Esophagus muscularis mucosa (tissue), 4 donors: Measurements from ENCODE around the gene RBMS3. TPM values are rescaled to one million over a fixed set of nuclear protein-coding genes. Genes with fewer than 3 reads are reported as not detected.

Experiments used
- DNase-seq: peaks from one replicate; pipeline ENCODE4 v3.0.0-alpha.2; 2017; ENCODE audit errors: extremely low spot score
- H3K27ac ChIP-seq, 4 donors: fragments of 200-600 bp; sonication (generic); replicated peaks in 1 of 4; 1 replicate in 3 of 4; 2 replicates in 1 of 4; pipeline ENCODE4 v1.5.1; 2016 to 2019; ENCODE audit warnings: mild to moderate bottlenecking in 1 of 4
- H3K27me3 ChIP-seq, 4 donors: fragments of 200-600 bp; sonication (generic); one replicate each; pipeline versions ENCODE4 v1.5.1 to v1.6.0; 2016 to 2019
- H3K36me3 ChIP-seq, 4 donors: fragments of 200-600 bp; sonication (generic); one replicate each; pipeline ENCODE4 v1.5.1; 2016 to 2019
- H3K4me1 ChIP-seq, 4 donors: fragments of 200-600 bp; sonication (generic); one replicate each; pipeline ENCODE4 v1.5.1; 2016 to 2019
- H3K4me3 ChIP-seq, 4 donors: fragments of 200-600 bp; sonication (generic); 1 replicate in 2 of 4; 2 replicates in 2 of 4; pipeline ENCODE4 v1.5.1; 2016 to 2019; ENCODE audit warnings: mild to moderate bottlenecking in 4 of 4, moderate library complexity in 1 of 4
- H3K9me3 ChIP-seq, 4 donors: fragments of 200-600 bp; sonication (generic); 1 replicate in 3 of 4; 2 replicates in 1 of 4; pipeline ENCODE4 v1.5.1; 2016 to 2019
- EP300 ChIP-seq: sonication (generic); formaldehyde crosslinking; IDR thresholded peaks from one replicate; pipeline ENCODE4 v1.6.1; 2017; ENCODE audit warnings: antibody characterized with exemption
- POLR2A ChIP-seq: fragments of 450-650 bp; IDR thresholded peaks from one replicate; pipeline ENCODE4 v1.6.1; 2017; ENCODE audit warnings: antibody characterized with exemption, moderate library complexity, mild to moderate bottlenecking, low read depth
- POLR2AphosphoS5 ChIP-seq, 2 donors: sonication (generic); formaldehyde crosslinking; IDR thresholded peaks; one replicate each; pipeline ENCODE4 v1.6.1; 2017; ENCODE audit warnings: antibody characterized with exemption in 2 of 2
- WGBS: methylation state at CpG from one replicate; pipeline ENCODE4 v1.1.5; 2018; 5-methylcytosine and 5-hydroxymethylcytosine counted together
- intact Hi-C: fragments of 100-400 bp; cut with DNase I; formaldehyde crosslinking; loops from one replicate; pipeline ENCODE4 v1.15.1; 2023
- total RNA-seq, 4 donors: library from RNA; depleted of rRNA; stranded (reverse); fragments of >200 nt; gene quantifications; one replicate each; pipeline versions ENCODE4 v1.1.0 to v1.2.1, GENCODE V29; 2016
- TF ChIP-seq, protein P1 (sequence below), 3 experiments: fragments of 200-600 bp in 2 of 3; fragments of 450-650 bp in 1 of 3; sonication (generic) in 2 of 3; IDR thresholded peaks; one replicate each; pipeline ENCODE4 v1.5.1; 2017 to 2019; ENCODE audit warnings: antibody characterized with exemption in 3 of 3, mild to moderate bottlenecking in 2 of 3, moderate library complexity in 1 of 3

Gene RBMS3
- total RNA-seq, 4 donors from 2014 or later: 53.0 to 81.5 (median 61.2) TPM

DNA sequence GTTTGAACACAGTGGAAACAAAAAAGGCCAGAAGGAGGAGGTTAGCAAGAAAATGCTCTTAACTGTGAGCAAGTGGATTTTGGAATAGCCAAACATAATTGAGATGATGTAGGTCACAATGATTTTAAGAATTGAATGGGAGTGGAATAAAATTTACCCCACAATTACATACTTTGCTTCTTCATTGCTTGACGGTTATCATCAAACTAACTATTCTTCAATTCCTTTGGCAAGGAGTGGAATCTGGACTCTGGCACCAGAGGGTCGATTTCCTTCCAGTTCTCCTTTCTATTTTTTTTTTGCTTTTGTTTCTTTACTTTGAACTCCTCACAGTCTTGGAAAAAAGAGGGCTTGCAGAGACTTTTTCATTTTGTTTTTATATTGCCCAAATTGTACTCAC is 691.0 kb downstream of the RBMS3 start:
- intact Hi-C loops: no loop called here
- H3K27me3 ChIP-seq: no peaks in the 10 kb centered on the region
- DNase-seq: no peak
- WGBS: 52% methylated on average over 2 of the region's 2 CpGs
- no peak overlapping the region for H3K27ac ChIP-seq
- TF ChIP-seq EP300 (no peak), POLR2A (no peak), POLR2AphosphoS5 (IDR thresholded peaks at IDR 0.05) (no peak)
- TF ChIP-seq, protein P1, sequence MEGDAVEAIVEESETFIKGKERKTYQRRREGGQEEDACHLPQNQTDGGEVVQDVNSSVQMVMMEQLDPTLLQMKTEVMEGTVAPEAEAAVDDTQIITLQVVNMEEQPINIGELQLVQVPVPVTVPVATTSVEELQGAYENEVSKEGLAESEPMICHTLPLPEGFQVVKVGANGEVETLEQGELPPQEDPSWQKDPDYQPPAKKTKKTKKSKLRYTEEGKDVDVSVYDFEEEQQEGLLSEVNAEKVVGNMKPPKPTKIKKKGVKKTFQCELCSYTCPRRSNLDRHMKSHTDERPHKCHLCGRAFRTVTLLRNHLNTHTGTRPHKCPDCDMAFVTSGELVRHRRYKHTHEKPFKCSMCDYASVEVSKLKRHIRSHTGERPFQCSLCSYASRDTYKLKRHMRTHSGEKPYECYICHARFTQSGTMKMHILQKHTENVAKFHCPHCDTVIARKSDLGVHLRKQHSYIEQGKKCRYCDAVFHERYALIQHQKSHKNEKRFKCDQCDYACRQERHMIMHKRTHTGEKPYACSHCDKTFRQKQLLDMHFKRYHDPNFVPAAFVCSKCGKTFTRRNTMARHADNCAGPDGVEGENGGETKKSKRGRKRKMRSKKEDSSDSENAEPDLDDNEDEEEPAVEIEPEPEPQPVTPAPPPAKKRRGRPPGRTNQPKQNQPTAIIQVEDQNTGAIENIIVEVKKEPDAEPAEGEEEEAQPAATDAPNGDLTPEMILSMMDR (IDR thresholded peaks at IDR 0.05): no peak
- H3K4me3 ChIP-seq: no peak overlapping the region
- H3K9me3 ChIP-seq: no peaks in the 10 kb centered on the region
- no peaks in the 10 kb centered on the region for H3K36me3 ChIP-seq
- H3K4me1 ChIP-seq: peaks cover 0 to 4% (median 0%) of the 10 kb centered on the region in 4 donors

DNA sequence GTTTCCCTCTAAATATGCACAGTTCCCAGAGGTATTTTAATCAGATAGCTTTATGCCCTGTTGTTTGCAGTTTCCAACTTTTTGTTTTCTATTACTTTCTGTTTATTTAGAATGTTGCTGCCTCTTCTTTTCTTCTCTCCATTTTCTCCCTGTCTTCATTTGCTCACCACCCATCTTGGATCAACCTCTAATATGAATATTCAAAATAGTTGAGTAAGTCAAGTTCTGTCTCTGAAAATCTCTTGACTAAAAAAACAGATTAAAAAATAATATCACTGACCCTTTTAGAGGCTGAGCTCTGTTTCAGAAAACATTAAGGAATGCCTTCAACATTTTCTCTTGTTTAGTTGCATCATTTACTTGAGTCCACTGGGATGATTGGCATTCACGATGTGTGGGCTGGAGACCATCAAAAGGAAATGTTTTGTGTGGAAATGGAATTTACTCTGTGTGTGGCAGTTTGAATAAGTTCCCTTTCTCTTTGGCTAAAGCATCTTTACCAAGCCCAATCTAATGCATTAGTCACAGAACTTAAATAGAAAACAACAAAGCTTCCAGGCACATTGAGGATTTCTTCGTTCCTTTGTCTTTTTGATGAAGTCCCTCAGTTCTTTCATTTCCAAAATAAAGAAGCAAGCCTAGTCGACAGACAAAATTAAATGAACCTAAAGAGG is 691.6 kb downstream of the RBMS3 start:
- no peaks in the 10 kb centered on the region for H3K9me3 ChIP-seq
- 42% methylated on average over 3 of the region's 3 CpGs for WGBS

DNA sequence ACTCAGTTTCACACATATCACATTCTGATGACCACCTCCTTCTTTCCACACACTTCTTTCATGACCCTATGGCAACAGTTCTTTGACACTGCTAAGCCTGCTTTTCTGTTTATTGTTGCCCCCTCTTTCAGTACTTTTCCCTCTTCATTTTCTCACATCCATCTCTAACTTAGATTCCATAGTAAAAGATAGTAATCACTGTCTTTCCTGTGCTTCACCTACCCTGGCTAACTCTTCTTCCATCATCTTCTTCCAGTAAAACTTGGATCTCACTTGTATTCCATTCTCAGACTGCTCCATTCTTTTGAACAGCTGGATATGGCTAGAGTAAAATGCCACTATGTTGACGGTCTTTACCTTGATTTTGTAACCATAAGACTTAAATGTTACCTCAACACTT is 692.9 kb downstream of the RBMS3 start:
- Histone ChIP-seq H3K4me3 (no peak overlapping the region), H3K9me3 (no peaks in the 10 kb centered on the region), H3K27ac (no peak overlapping the region), H3K36me3 (no peaks in the 10 kb centered on the region), H3K27me3 (no peaks in the 10 kb centered on the region), H3K4me1 (peaks cover 0 to 4% (median 0%) of the 10 kb centered on the region in 4 donors)
- TF ChIP-seq POLR2AphosphoS5 (IDR thresholded peaks at IDR 0.05) (no peak), EP300 (no peak)
- TF ChIP-seq, protein P1 (IDR thresholded peaks at IDR 0.05): no peak
- intact Hi-C loops: no loop called here
- no peak for DNase-seq
- 93% methylated on average over 1 of the region's 1 CpG for whole genome bisulfite sequencing

More for the DNA sequence above, 691.6 kb downstream of the RBMS3 start:
- Histone ChIP-seq H3K27me3 (no peaks in the 10 kb centered on the region), H3K36me3 (no peaks in the 10 kb centered on the region), H3K4me3 (no peak overlapping the region), H3K4me1 (peaks cover 0 to 4% (median 0%) of the 10 kb centered on the region in 4 donors), H3K27ac (no peak overlapping the region)
- intact Hi-C loops: no loop called here
- TF ChIP-seq POLR2A (no peak), POLR2AphosphoS5 (IDR thresholded peaks at IDR 0.05) (no peak), EP300 (no peak)
- TF ChIP-seq, protein P1 (IDR thresholded peaks at IDR 0.05): no peak
- no peak for DNase-seq

DNA sequence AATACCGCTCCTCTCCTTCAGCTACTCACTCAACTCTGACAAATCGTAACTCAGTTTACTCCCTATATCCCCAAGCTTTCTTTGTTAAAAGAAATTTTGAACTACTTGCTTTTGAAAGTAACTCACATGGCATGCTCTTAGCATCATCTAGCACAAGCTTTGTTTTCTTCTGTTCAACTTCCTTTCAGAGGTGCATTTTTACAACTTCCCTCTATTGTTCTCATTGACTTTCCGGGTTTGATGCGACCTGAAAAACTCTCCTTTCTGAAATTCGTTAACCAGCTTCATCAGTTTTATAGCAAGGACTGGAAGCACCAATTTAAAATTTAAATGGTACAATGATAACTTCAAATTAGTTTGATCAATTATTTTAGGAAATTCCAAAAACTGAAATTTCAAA is 696.0 kb downstream of the RBMS3 start:
- 82% methylated on average over 5 of the region's 5 CpGs for WGBS
- Histone ChIP-seq H3K9me3 (no peaks in the 10 kb centered on the region), H3K36me3 (no peaks in the 10 kb centered on the region), H3K4me3 (no peak overlapping the region), H3K4me1 (peaks cover 0 to 2% (median 0%) of the 10 kb centered on the region in 4 donors), H3K27ac (no peak overlapping the region), H3K27me3 (no peaks in the 10 kb centered on the region)
- DNase-seq: no peak
- intact Hi-C loops: no loop called here
- TF ChIP-seq EP300 (no peak), POLR2A (no peak), POLR2AphosphoS5 (IDR thresholded peaks at IDR 0.05) (no peak)
- TF ChIP-seq, protein P1 (IDR thresholded peaks at IDR 0.05): no peak

DNA sequence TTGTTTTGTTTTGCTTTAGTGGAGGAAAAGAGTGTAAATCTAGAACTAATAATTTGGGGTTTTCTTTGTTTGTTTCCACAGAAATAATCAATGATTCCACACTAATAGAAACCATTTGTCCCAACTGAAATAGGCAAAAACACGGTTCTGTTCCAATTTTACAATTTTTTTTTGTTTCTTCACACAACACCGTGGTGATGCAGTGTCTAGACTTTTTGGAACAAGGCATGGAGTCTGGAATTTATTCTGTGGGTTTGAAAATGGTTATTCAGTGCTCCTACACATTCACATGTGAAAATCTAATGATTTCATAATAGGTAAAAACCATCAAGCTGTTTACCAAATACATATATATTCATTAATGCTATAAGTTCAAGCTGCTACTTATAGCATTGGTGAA is 696.5 kb downstream of the RBMS3 start:
- Histone ChIP-seq H3K4me3 (no peak overlapping the region), H3K9me3 (peaks cover 0 to 3% (median 0%) of the 10 kb centered on the region in 4 donors), H3K27me3 (no peaks in the 10 kb centered on the region), H3K4me1 (no peaks in the 10 kb centered on the region), H3K27ac (no peak overlapping the region), H3K36me3 (no peaks in the 10 kb centered on the region)
- no peak for DNase-seq
- TF ChIP-seq, protein P1 (IDR thresholded peaks at IDR 0.05): no peak
- TF ChIP-seq POLR2A (no peak), EP300 (no peak), POLR2AphosphoS5 (IDR thresholded peaks at IDR 0.05) (no peak)
- 63% methylated on average over 2 of the region's 2 CpGs for WGBS
- intact Hi-C loops: no loop called here
